HG03457 (cell line): ENCODE data around the gene UMOD.

Experiments
- ATAC-seq: cut with Tn5 transposase; IDR thresholded peaks from one replicate; pipeline ENCODE4 v1.9.1; 2021; ENCODE audit warnings: moderate number of reproducible peaks; ENCODE audit not compliant: unreplicated experiment

UMOD gene

GRCh38 chr16:20352615-20353014, at the start of gene UMOD:
Gene UMOD, minus strand, starts transcription at chr16:20352715. Its CDS starts 1,978 bp downstream, at chr16:20350737.
- ATAC-seq = no peak

- no peak for ATAC-seq
These were observed 49.0 kb upstream of the UMOD start for GRCh38 chr16:20401475-20402016.

- ATAC-seq = no peak
These were observed 48.6 kb upstream of the UMOD start for GRCh38 chr16:20401066-20401465.

GRCh38 chr16:20399185-20399584, 46.7 kb upstream of the UMOD start:
- no peak for ATAC-seq

GRCh38 chr16:20398603-20399002, 46.1 kb upstream of the UMOD start:
- no peak for ATAC-seq

GRCh38 chr16:20397468-20398074, 45.1 kb upstream of the UMOD start:
- ATAC-seq = no peak

GRCh38 chr16:20396846-20397467, 44.4 kb upstream of the UMOD start:
- ATAC-seq = no peak

GRCh38 chr16:20395946-20396345, 43.4 kb upstream of the UMOD start:
- ATAC-seq = no peak

GRCh38 chr16:20393801-20394577, 41.5 kb upstream of the UMOD start:
- no peak for ATAC-seq

- no peak for ATAC-seq
These were observed 38.5 kb upstream of the UMOD start for GRCh38 chr16:20391045-20391444.

- no peak for ATAC-seq
These were observed 36.3 kb upstream of the UMOD start for GRCh38 chr16:20388854-20389253.

GRCh38 chr16:20387978-20388377, 35.5 kb upstream of the UMOD start:
- ATAC-seq = no peak

- no peak for ATAC-seq
These were observed 33.6 kb upstream of the UMOD start for GRCh38 chr16:20385844-20386832.

- no peak for ATAC-seq
These were observed 30.9 kb upstream of the UMOD start for GRCh38 chr16:20383106-20384029.

- no peak for ATAC-seq
These were observed 29.9 kb upstream of the UMOD start for GRCh38 chr16:20382202-20382948.

- no peak for ATAC-seq
These were observed 28.3 kb upstream of the UMOD start for GRCh38 chr16:20380782-20381181.

GRCh38 chr16:20377181-20377580, 24.7 kb upstream of the UMOD start:
- no peak for ATAC-seq

- ATAC-seq = no peak
These were observed 20.2 kb upstream of the UMOD start for GRCh38 chr16:20372701-20373100.
